Skeletal muscle tissue (tissue), 4 donors: ENCODE results near the gene ITGA1. TPM values are rescaled to one million over a fixed set of nuclear protein-coding genes. Genes with fewer than 3 reads are reported as not detected.

Experiments
- H3K27ac ChIP-seq: one replicate; pipeline ENCODE4 v1.7.0; 2013; ENCODE audit warnings: mild to moderate bottlenecking, low read depth, low read length, inconsistent platforms
- H3K27me3 ChIP-seq, 3 donors: one replicate each; pipeline ENCODE4 v1.7.0; 2013; ENCODE audit warnings: low read length in 3 of 3; ENCODE audit not compliant: control insufficient read depth in 3 of 3, insufficient read depth in 3 of 3
- H3K36me3 ChIP-seq, 3 donors: one replicate each; pipeline ENCODE4 v1.7.0; 2013; ENCODE audit warnings: low read length in 3 of 3; ENCODE audit not compliant: control insufficient read depth in 3 of 3, insufficient read depth in 3 of 3
- H3K4me1 ChIP-seq, 3 donors: one replicate each; pipeline ENCODE4 v1.7.0; 2013; ENCODE audit warnings: low read length in 3 of 3, mild to moderate bottlenecking in 3 of 3; ENCODE audit not compliant: control insufficient read depth in 3 of 3, insufficient read depth in 3 of 3
- H3K4me3 ChIP-seq, 3 donors: one replicate each; pipeline ENCODE4 v1.7.0; 2013; ENCODE audit warnings: low read length in 3 of 3
- H3K9ac ChIP-seq, 3 donors: one replicate each; pipeline ENCODE4 v1.7.0; 2013; ENCODE audit warnings: low read length in 3 of 3, mild to moderate bottlenecking in 3 of 3, moderate library complexity in 2 of 3, low read depth in 1 of 3
- H3K9me3 ChIP-seq, 3 donors: one replicate each; pipeline ENCODE4 v1.7.0; 2013; ENCODE audit warnings: low read length in 3 of 3; ENCODE audit not compliant: control insufficient read depth in 3 of 3
- total RNA-seq: library from RNA; depleted of rRNA; stranded (reverse); fragments of >200 nt; gene quantifications from one replicate; pipeline ENCODE4 v1.2.3, GENCODE V29; 2014
- donor health status: Osteomylitis.

Gene ITGA1
- total RNA-seq, 1 donor from 2014 or later, result 22.4 TPM

- Histone ChIP-seq H3K9ac (no peak overlapping the region), H3K27ac (no peak overlapping the region), H3K9me3 (no peaks in the 10 kb centered on the region), H3K27me3 (no peaks in the 10 kb centered on the region), H3K4me1 (peaks cover 0 to 3% (median 0%) of the 10 kb centered on the region in 3 donors), H3K4me3 (no peak overlapping the region), H3K36me3 (no peaks in the 10 kb centered on the region)
Measured at GRCh38 chr5:52868417-52868816, 80.7 kb downstream of the ITGA1 start.

GRCh38 chr5:52869391-52869790 lies 81.7 kb downstream of the ITGA1 start:
- no peak overlapping the region for H3K27ac ChIP-seq
- H3K9ac ChIP-seq, result no peak overlapping the region
- H3K4me3 ChIP-seq, result no peak overlapping the region
- no peaks in the 10 kb centered on the region for H3K9me3 ChIP-seq
- H3K27me3 ChIP-seq, result no peaks in the 10 kb centered on the region
- H3K4me1 ChIP-seq, result peaks cover 0 to 3% (median 0%) of the 10 kb centered on the region in 3 donors
- no peaks in the 10 kb centered on the region for H3K36me3 ChIP-seq

- Histone ChIP-seq H3K27ac (no peak overlapping the region), H3K4me3 (no peak overlapping the region), H3K9me3 (no peaks in the 10 kb centered on the region), H3K36me3 (no peaks in the 10 kb centered on the region), H3K27me3 (no peaks in the 10 kb centered on the region), H3K4me1 (peaks cover 0 to 3% (median 0%) of the 10 kb centered on the region in 3 donors), H3K9ac (no peak overlapping the region)
Measured at GRCh38 chr5:52870448-52870847, 82.7 kb downstream of the ITGA1 start.

- H3K4me3 ChIP-seq, result no peak overlapping the region
- H3K36me3 ChIP-seq, result no peaks in the 10 kb centered on the region
- H3K27ac ChIP-seq, result no peak overlapping the region
- H3K9me3 ChIP-seq, result no peaks in the 10 kb centered on the region
- H3K4me1 ChIP-seq, result no peaks in the 10 kb centered on the region
- H3K9ac ChIP-seq, result no peak overlapping the region
- no peaks in the 10 kb centered on the region for H3K27me3 ChIP-seq
Measured at GRCh38 chr5:52875827-52876226, 88.1 kb downstream of the ITGA1 start.

GRCh38 chr5:52876456-52876855 lies 88.7 kb downstream of the ITGA1 start:
- Histone ChIP-seq H3K27ac (no peak overlapping the region), H3K4me1 (no peaks in the 10 kb centered on the region), H3K36me3 (no peaks in the 10 kb centered on the region), H3K9ac (no peak overlapping the region), H3K27me3 (no peaks in the 10 kb centered on the region), H3K9me3 (no peaks in the 10 kb centered on the region), H3K4me3 (no peak overlapping the region)

- H3K9ac ChIP-seq, result no peak overlapping the region
- H3K9me3 ChIP-seq, result no peaks in the 10 kb centered on the region
- H3K4me1 ChIP-seq, result no peaks in the 10 kb centered on the region
- no peak overlapping the region for H3K4me3 ChIP-seq
- H3K27ac ChIP-seq, result no peak overlapping the region
- no peaks in the 10 kb centered on the region for H3K27me3 ChIP-seq
- no peaks in the 10 kb centered on the region for H3K36me3 ChIP-seq
Measured at GRCh38 chr5:52878656-52879055, 90.9 kb downstream of the ITGA1 start.

- Histone ChIP-seq H3K27me3 (no peaks in the 10 kb centered on the region), H3K9ac (no peak overlapping the region), H3K27ac (no peak overlapping the region), H3K36me3 (no peaks in the 10 kb centered on the region), H3K4me3 (no peak overlapping the region), H3K4me1 (no peaks in the 10 kb centered on the region), H3K9me3 (no peaks in the 10 kb centered on the region)
Measured at GRCh38 chr5:52880541-52880940, 92.8 kb downstream of the ITGA1 start.

GRCh38 chr5:52881468-52881867 lies 93.8 kb downstream of the ITGA1 start:
- no peak overlapping the region for H3K4me3 ChIP-seq
- H3K9me3 ChIP-seq, result no peaks in the 10 kb centered on the region
- no peaks in the 10 kb centered on the region for H3K36me3 ChIP-seq
- H3K27ac ChIP-seq, result no peak overlapping the region
- no peaks in the 10 kb centered on the region for H3K4me1 ChIP-seq
- H3K27me3 ChIP-seq, result no peaks in the 10 kb centered on the region
- no peak overlapping the region for H3K9ac ChIP-seq

GRCh38 chr5:52883110-52883509 lies 95.4 kb downstream of the ITGA1 start:
- no peaks in the 10 kb centered on the region for H3K36me3 ChIP-seq

GRCh38 chr5:52884453-52884852 lies 96.7 kb downstream of the ITGA1 start:
- H3K27me3 ChIP-seq, result no peaks in the 10 kb centered on the region
- no peaks in the 10 kb centered on the region for H3K36me3 ChIP-seq
- H3K9ac ChIP-seq, result no peak overlapping the region
- H3K4me1 ChIP-seq, result no peaks in the 10 kb centered on the region
- no peak overlapping the region for H3K27ac ChIP-seq
- no peaks in the 10 kb centered on the region for H3K9me3 ChIP-seq
- H3K4me3 ChIP-seq, result no peak overlapping the region

More at GRCh38 chr5:52883110-52883509, 95.4 kb downstream of the ITGA1 start:
- Histone ChIP-seq H3K9ac (no peak overlapping the region), H3K27me3 (no peaks in the 10 kb centered on the region), H3K9me3 (no peaks in the 10 kb centered on the region), H3K4me1 (no peaks in the 10 kb centered on the region), H3K27ac (no peak overlapping the region), H3K4me3 (no peak overlapping the region)

- Histone ChIP-seq H3K4me3 (no peak overlapping the region), H3K27me3 (no peaks in the 10 kb centered on the region), H3K9ac (no peak overlapping the region), H3K36me3 (no peaks in the 10 kb centered on the region), H3K9me3 (no peaks in the 10 kb centered on the region), H3K27ac (no peak overlapping the region), H3K4me1 (no peaks in the 10 kb centered on the region)
Measured at GRCh38 chr5:52885614-52886013, 97.9 kb downstream of the ITGA1 start.
